Heart left ventricle (tissue), 13 donors: ENCODE results near the gene ADGRE1.

Experiments used
- CTCF ChIP-seq, 12 donors: fragments of 200-600 bp; sonication (generic) in 4 of 12; IDR thresholded peaks; one replicate each; pipeline versions ENCODE4 v1.5.0 to v1.8.0; 2018 to 2022; ENCODE audit warnings: antibody characterized with exemption in 12 of 12, mild to moderate bottlenecking in 5 of 12
- POLR2A ChIP-seq, 2 donors: fragments of 450-650 bp; IDR thresholded peaks; one replicate each; pipeline ENCODE4 v1.6.1; 2017; ENCODE audit warnings: antibody characterized with exemption in 2 of 2, mild to moderate bottlenecking in 2 of 2, moderate library complexity in 2 of 2
- donor health status: ischemic (EF 13 %, LVEDD 7.1; RV severe dilation, severe dysfunction).
- donor health status: DM: no; HTN: yes; CAD: no.
- donor health status: DM: no; HTN: no; CAD: no.
- donor health status: ischemic (EF 25% LVEDD 6.9; RV normal size, moderate dysfunction).
- donor health status: ischemic (EF 25% LVEDD 5.7; RV mildly dilated, moderate dysfunction).
- donor health status: ischemic (EF 35%, LVEDD 5.7; RV mildly dilated, moderate dysfunction).
- donor health status: nonischemic (EF 11% LVEDD 7.7; RV severe dilation, severe dysfunction).
- donor health status: DM: yes; HTN: yes; CAD: no.
- donor health status: PGD.
- donor health status: ischemic (EF 29% LVEDD 5.4; RV normal size, mild dysfunction).
- donor health status: nonischemic (EF 23%, LVEDD 6.1; RV moderate dilation, normal function).

GRCh38 chr19:6873708-6874431 lies 13.5 kb upstream of the ADGRE1 start:
- TF ChIP-seq POLR2A (IDR thresholded peaks at IDR 0.05), result no peak
- TF ChIP-seq CTCF (IDR thresholded peaks at IDR 0.05), result no peak
